NCI-H345 treated with DMSO at 0.1 percent for 48 hours (cell line): ENCODE measurements around the gene ANKRD13B.

ENCODE experiments used
- DNase-seq: peaks from one replicate; lab custom pipeline; 2025; ENCODE audit not compliant: unreplicated experiment; lab: John Stamatoyannopoulos, UW

ANKRD13B gene

GRCh38 chr17:29616300-29617048, 23.5 kb downstream of the ANKRD13B start:
- DNase-seq = peak; percentile 31

DNA sequence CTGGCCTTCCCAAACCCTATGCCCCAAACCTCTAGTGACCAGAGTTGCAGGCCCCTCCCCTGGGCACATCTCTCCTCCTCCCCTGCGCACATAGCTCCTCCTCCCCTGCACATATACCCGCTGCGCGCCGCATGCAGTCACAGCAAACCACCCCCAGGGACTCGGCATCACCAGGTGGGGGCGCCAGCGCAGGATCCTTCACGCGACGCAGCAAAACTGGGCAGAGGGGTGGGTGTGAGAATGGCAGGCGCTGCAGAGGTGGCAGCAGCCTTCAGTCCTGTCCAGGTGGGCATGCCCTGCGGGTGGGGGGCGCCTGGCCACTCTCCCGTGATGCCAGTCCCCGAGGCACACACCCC, 24.2 kb downstream of the ANKRD13B start:
- DNase-seq = peak; percentile 74

DNA sequence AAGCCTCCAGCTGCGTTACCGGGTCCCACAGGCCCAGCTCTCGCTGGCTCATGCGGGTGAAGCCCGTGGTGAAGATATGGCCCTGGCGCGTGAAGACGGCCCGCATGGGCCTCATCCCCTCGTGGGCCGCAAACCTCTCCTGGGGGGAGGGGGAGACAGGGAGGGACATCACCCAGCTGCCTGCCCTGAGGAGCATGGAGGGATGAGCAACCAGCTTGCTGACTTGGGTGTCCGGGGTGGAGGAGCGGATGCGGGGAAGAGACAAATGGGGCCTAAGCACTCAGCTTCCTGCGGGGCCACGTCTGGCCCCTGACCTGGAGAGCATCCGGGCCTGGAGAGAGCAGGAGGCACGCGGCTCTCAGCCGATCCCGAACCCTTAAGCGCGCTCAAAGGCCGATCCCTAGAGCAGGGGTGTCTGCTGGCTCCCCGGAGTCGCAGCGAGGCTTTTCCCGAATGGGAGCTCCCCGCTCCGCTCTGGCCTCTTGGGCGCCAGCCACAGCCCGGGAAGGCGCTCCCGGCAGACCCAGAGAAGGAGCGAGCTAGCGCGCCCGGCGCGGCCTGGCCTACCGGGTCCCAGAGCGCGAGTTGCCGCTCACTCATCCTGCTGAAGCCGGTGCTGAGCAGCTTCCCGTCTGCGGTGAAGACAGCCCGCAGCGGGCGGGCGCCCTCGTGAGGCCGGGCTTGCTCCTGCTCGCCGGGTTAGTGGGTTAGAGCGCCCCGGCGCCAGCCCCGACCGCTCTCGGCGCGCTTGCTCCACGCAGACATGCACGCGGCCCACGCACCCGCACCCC, 24.7 kb downstream of the ANKRD13B start:
- peak; percentile 29 for DNase-seq

DNA sequence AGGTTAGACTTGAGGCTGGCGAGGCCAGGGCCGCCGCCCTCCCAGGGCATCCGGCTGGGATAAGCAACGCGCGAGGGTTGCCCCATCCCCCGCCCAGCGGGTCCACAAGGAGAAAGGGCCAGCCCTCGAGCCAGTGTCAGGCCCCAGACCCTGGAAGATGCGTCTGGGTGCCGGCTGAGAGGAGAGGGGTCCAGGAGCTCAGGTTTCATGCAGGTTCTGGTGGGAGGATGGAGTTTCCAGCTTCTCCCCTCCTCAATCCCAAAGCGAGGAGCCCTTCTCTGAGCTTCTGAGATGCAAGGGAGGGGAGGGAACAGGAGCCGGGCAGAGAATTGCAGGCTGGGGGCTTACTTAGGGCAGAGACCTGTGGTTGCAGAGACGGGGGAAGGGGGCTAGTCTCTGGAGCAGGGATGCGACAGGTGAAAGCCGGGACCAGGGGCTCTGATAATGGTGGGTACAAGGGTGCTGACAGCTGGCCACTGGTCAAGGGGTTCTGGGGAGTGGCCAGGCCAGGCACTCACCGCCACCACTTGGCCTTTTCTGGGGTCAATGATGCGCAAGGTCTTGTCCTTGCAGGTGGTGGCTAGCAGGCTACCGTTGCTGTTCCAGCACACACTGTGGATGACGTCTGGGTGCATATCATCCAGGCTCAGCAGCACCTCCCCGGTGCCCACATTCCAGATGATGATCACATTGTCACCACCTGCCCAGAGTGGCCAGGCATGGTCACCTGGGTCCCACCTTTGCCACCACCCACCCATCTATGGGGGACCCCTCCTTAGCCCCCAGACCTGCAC, 25.5 kb downstream of the ANKRD13B start:
- no peak for DNase-seq

DNA sequence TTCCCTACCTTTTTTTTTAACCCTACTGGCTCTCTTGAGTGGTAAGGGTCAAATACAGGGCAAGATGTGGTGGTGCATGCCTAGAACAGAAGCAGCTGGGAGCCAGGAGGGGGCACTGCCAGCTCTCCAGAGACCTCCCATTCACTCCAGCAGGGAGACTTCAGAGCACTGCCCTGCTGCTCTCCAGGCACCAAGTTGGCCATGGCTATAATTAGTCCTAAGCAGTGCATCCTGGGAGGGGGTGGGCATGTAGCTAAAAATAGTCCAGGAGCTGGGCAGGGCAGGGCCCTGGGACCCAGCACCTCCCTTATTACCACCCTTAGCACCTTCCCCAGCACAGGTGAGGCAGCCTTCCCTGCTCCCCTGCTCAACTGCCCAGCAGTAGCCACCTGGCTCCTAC, 26.3 kb downstream of the ANKRD13B start:
- no peak for DNase-seq

- no peak for DNase-seq
These were observed 27.3 kb downstream of the ANKRD13B start for GRCh38 chr17:29620271-29620670.

DNA sequence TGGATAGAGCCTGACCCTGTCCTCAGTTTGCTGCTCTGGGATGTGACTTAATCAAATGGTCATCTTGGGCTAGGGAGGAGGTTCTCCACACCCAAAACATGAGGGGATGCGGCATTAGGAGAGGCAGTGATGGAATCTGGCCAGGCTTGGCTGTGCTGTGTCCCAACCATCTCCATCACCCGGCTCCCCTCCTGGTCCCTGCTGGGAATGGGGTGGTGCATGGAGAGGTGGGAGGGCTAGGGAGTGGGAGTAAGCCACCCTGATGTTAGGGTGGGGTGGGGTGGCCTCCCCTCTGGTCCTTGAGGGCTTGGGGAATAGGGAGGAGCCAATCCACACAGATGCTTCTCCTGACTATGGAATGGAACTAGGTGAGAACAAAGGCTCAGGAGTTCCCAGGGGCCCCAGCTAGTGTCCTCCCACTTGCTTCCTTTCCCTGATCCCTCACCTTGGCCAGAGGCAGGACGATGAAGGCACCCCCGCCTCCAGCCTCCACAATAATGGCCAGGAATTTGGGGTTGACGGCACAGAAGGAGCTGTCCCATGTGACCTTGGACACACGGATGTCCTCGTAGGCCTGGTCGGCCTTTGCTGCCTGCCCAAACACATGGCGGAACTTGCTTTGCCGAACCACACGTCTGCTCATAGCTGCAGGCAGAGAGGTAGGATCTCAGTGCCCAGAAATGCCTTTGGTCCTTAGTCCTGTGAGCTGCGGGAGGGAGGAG, 28.0 kb downstream of the ANKRD13B start:
- DNase-seq = no peak

- DNase-seq = no peak
These were observed 28.8 kb downstream of the ANKRD13B start for GRCh38 chr17:29621751-29622194.

GRCh38 chr17:29622337-29623282, 29.7 kb downstream of the ANKRD13B start, which contains the start of gene CORO6:
Gene CORO6, minus strand, starts transcription at chr17:29622912. Its CDS starts 1,491 bp downstream, at chr17:29621421.
- DNase-seq = peak; percentile 28

- no peak for DNase-seq
These were observed 30.3 kb downstream of the ANKRD13B start for GRCh38 chr17:29623283-29623647.

DNA sequence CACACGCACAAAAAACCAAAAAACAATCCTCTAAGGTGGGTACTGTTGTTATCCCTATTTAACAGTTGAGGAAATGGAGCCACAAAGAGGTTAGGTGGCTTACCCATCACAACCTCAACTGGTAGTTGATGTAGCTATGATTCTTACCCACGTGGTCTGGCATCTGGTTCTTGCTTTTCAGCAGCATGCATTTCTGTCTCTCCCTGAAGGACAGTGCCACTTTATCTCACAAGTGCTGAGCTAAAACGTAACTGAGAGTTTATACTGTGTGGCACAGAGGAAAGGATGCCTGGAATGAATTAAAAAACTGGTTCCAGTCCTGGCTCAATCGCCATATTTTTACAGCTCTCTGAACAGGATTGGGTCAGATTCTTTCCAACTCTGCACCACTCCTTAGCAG, 31.7 kb downstream of the ANKRD13B start:
- DNase-seq = no peak

DNA sequence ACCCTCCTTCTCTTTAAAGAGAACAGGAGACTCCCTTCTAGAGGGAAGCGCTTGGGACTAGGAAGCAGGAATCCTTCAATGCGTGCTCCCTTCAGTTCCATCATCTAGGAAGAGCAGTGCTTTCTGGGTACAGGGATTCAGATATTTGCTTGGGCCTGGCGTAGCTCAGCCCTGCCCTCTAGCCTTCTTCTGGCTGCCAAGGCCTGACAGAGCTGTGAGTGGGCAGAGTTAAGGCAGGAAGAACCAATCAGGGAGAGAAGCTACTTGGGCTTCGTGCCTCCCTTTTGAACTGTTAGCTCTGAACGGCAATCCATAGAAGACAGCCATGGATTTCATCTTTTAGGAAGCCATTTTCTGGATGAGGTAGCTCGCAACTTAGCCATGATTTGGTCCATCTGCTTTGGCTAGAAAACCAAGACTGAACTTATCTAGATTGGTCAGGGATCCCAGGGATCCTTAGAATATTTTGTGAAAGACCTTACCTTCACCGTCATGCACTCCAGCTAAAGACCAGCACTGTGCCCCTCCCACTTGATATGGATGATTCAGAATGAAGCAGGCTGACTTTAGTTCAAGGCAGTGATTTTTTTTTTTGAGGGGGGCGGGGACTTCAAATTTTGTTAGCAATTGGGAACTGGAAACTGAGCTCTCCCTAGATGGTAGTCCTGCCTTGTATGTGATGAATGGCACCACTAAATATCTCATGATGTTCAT, 32.3 kb downstream of the ANKRD13B start:
- no peak for DNase-seq

DNA sequence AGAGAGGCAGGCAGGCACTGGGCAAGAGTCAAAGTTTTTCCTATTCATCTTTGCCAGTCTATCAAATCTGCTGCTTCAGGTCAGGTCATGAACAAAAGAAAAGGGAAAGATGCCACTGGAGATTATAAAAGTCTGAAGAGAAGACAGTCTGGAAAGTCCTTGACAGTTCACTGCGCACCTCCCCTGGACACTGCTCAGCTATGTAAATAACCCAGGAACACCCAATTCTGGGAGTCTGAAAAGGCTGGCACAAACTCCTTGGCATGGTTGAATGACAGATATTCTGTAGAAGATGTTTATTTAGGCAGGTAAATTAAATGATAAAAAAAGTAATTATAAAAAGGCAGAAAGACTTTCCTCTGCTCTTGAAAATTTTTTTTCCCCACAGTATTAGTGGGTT, 35.0 kb downstream of the ANKRD13B start:
- DNase-seq = no peak

DNA sequence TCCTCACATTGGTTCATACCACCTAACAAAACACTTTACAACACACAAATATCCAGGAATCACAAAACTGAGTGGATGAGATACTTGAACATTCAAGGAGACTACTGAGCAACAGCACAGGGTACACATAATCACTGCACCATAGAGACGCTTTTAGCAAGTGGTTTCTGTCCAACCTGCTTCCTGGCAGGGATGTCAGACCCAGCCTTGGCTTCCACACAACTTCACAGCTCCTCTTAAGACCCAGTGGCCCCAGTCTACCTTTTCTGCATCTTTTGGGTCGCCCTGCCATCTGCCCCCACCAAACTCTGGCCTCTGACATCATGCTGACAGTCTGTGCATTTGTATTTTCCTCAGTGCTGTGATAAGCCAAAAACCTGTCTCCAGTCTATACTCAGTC, 35.7 kb downstream of the ANKRD13B start:
- DNase-seq = no peak

GRCh38 chr17:29629839-29630238, 36.9 kb downstream of the ANKRD13B start:
- no peak for DNase-seq

DNA sequence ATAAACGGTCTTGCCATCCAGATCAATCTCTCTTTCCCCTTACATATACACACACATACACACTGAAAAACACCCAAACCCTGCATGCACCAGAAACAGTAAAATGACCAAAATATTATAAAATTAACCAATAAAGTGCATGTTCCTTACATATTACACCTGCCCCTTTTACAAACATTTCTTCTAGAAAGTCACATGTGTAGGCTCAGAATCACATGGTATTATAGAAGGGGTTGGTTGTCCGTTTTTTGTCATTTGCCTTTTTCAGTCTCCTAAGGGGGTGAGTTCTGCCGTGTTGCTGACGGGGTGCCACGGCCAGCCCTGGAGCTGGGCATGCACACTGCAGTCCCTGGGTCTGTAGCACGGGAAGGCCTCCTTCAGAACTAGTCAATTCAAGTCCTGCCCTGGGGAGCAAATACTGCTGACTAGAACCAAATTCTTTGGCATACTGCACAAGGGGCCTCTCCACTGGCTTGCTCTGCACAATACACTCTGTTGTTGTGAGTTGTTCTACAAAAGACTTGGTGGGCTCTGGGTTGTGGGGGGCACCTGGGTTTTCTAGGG, 37.8 kb downstream of the ANKRD13B start:
- DNase-seq = no peak

DNA sequence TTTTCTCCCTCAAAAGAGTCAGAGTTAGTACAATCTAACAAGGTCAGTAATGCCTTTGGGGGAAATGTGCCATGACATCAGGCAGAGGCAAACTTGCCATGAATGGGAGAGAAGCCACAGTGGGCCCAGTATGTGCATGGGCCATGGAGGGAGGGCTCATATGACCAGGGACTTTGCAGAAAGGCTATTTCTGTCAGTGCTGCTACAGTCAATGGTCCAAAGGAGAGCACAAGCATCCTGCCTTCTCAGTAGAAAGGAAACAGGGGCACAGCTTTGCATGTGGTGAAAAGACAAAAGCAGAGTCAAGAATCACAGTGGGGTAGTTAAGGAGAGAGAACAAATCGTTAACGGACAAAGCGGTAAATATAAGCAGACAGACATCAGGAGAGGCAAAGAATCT, 41.0 kb downstream of the ANKRD13B start:
- DNase-seq = no peak

GRCh38 chr17:29640413-29640812, 47.5 kb downstream of the ANKRD13B start:
- DNase-seq = no peak
